Osteoblast (primary cell): ENCODE data around the gene GBP7. TPM values are rescaled to one million over a fixed set of nuclear protein-coding genes. Genes with fewer than 3 reads are reported as not detected.

ENCODE experiments used
- DNase-seq: peaks from one replicate; pipeline ENCODE4 v3.0.0; 2011; ENCODE audit warnings: low spot score, mixed read lengths; ENCODE audit not compliant: insufficient read length; ENCODE audit errors: missing footprints
- H2AFZ ChIP-seq: 2 replicates; pipeline ENCODE4 v1.6.0; 2011; ENCODE audit warnings: mild to moderate bottlenecking, low read length
- H3K27ac ChIP-seq: 2 replicates; pipeline ENCODE4 v1.5.1; 2011; ENCODE audit warnings: mild to moderate bottlenecking, low read depth, low read length, moderate library complexity
- H3K27me3 ChIP-seq: 2 replicates; pipeline ENCODE4 v1.6.0; 2012; ENCODE audit warnings: mild to moderate bottlenecking, control low read depth, inconsistent platforms, low read length, moderate library complexity; ENCODE audit not compliant: insufficient read depth
- H3K36me3 ChIP-seq: 2 replicates; pipeline ENCODE4 v1.5.1; 2011; ENCODE audit warnings: mild to moderate bottlenecking, low read length, control low read depth, moderate library complexity; ENCODE audit not compliant: insufficient read depth
- H3K4me1 ChIP-seq: 2 replicates; pipeline ENCODE4 v1.5.1; 2011; ENCODE audit warnings: mild to moderate bottlenecking, low read length, control low read depth, moderate library complexity; ENCODE audit not compliant: insufficient read depth
- H3K4me2 ChIP-seq: 2 replicates; pipeline ENCODE4 v1.6.0; 2011; ENCODE audit warnings: mild to moderate bottlenecking, low read length; ENCODE audit not compliant: insufficient read depth
- H3K4me3 ChIP-seq: fragments of 200-600 bp; sonication (generic); 3 replicates; pipeline ENCODE4 v1.5.1; 2012; ENCODE audit warnings: mild to moderate bottlenecking, low read length, inconsistent platforms; ENCODE audit not compliant: insufficient read depth
- H3K79me2 ChIP-seq: 2 replicates; pipeline ENCODE4 v1.6.0; 2012; ENCODE audit warnings: mild to moderate bottlenecking, low read length, control low read depth, inconsistent platforms; ENCODE audit not compliant: insufficient read depth
- H3K9me3 ChIP-seq: 2 replicates; pipeline ENCODE4 v1.5.1; 2011; ENCODE audit warnings: low read depth, low read length, control low read depth
- H4K20me1 ChIP-seq: 2 replicates; pipeline ENCODE4 v1.6.0; 2012; ENCODE audit warnings: mild to moderate bottlenecking, low read length, control low read depth; ENCODE audit not compliant: insufficient read depth
- total RNA-seq: library from RNA; depleted of rRNA; stranded (reverse); fragments of >200 nt; gene quantifications from 2 replicates; pipeline ENCODE4 v1.2.3, GENCODE V29; 2012
- TF ChIP-seq, protein P1 (sequence below): IDR thresholded peaks from 2 replicates; pipeline ENCODE4 v1.5.1; 2011; ENCODE audit warnings: mild to moderate bottlenecking, low read depth, low read length, moderate library complexity; ENCODE audit errors: extremely low read depth

The GBP7 gene
- total RNA-seq, 1 donor = not detected

DNA sequence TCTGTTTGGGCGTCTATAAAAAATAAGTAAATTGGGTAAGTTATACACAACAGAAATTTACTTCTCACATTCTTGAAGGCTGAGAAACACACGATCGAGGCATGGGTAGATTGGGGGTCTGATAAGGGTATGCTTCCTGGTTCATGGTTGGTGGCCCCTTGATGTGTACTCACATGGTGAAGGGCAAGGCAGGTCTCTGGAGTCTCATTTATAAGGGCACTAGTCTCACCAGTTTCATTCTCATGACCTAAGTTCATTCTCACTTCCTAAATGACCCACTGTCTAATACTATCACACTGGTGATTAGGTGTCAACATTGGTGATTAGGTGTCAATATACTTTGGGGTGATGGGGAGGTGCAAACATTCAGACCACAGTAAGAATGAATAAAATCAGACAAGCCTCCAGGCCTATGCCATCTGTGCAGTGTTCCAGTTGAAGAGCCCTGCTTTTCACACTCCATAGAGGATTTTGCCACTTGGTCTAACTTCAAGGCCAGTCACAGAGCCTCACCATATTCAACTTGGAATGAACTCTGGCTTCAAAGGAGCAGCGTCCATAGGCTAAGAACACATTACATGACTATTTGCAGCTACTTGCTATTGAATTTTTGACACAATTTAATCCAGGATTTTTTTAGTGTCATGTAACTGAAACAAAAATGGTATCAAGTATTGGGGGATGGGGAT is 25.4 kb upstream of the GBP7 start:
- H3K36me3 ChIP-seq = no peaks in the 10 kb centered on the region
- H3K4me3 ChIP-seq = no peak overlapping the region
- no peaks in the 10 kb centered on the region for H3K9me3 ChIP-seq
- no peak for DNase-seq
- TF ChIP-seq, protein P1, sequence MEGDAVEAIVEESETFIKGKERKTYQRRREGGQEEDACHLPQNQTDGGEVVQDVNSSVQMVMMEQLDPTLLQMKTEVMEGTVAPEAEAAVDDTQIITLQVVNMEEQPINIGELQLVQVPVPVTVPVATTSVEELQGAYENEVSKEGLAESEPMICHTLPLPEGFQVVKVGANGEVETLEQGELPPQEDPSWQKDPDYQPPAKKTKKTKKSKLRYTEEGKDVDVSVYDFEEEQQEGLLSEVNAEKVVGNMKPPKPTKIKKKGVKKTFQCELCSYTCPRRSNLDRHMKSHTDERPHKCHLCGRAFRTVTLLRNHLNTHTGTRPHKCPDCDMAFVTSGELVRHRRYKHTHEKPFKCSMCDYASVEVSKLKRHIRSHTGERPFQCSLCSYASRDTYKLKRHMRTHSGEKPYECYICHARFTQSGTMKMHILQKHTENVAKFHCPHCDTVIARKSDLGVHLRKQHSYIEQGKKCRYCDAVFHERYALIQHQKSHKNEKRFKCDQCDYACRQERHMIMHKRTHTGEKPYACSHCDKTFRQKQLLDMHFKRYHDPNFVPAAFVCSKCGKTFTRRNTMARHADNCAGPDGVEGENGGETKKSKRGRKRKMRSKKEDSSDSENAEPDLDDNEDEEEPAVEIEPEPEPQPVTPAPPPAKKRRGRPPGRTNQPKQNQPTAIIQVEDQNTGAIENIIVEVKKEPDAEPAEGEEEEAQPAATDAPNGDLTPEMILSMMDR = no peak
- H3K27ac ChIP-seq = no peak overlapping the region
- no peak overlapping the region for H2AFZ ChIP-seq
- no peaks in the 10 kb centered on the region for H3K27me3 ChIP-seq
- no peak overlapping the region for H3K4me2 ChIP-seq
- H3K79me2 ChIP-seq = no peaks in the 10 kb centered on the region
- no peaks in the 10 kb centered on the region for H4K20me1 ChIP-seq
- H3K4me1 ChIP-seq = peaks cover 5% of the 10 kb centered on the region

DNA sequence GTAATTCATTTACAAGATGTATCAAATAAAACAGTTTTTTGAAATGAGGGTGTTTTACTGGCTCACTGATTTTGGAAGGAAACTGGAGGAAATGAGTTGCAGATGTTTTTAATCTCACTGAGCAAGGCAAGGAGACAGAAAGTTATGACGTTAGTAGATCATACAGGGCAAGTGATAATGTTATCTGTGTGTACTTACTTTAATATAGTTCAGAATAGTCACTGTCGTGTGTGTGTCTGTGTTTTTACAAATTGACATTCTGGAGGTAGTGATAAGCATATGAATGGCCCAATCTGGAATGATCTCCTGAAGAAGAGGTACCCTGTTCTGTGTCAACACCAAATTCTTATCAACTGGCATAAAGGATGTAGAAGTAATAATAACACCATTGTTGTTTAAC is 24.9 kb upstream of the GBP7 start:
- H3K79me2 ChIP-seq = no peaks in the 10 kb centered on the region
- TF ChIP-seq, protein P1 = no peak
- no peaks in the 10 kb centered on the region for H3K36me3 ChIP-seq
- no peak for DNase-seq
- H3K4me2 ChIP-seq = no peak overlapping the region
- H4K20me1 ChIP-seq = no peaks in the 10 kb centered on the region
- H3K9me3 ChIP-seq = no peaks in the 10 kb centered on the region
- H2AFZ ChIP-seq = no peak overlapping the region
- H3K27ac ChIP-seq = no peak overlapping the region
- H3K4me3 ChIP-seq = no peak overlapping the region
- peaks cover 5% of the 10 kb centered on the region for H3K4me1 ChIP-seq
- H3K27me3 ChIP-seq = no peaks in the 10 kb centered on the region

DNA sequence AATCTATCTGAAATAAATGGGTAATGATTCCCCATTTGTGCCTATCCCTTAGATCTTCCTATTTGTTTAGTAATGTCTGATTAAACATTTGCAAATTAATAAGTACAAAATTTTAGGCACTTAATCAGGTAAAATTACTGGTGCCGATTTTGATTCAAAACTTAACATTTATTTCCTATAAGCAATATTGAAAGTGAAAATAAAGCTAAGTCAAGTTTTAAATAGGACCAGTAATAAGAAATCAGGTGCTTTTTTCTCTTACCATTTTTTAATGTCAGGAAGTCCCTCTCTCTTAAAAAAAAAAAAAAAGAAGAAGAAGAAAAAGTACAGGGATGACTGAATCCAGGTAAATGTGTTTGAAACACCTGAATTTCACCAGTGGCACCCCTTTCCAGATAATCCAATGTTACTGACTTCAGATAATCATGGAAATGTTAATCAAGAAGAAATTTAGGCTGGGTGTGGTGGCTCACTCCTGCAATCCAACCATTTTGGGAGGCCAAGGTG is 23.8 kb upstream of the GBP7 start:
- no peaks in the 10 kb centered on the region for H3K36me3 ChIP-seq
- DNase-seq = peak; percentile 1
- H2AFZ ChIP-seq = no peak overlapping the region
- H3K4me1 ChIP-seq = peaks cover 5% of the 10 kb centered on the region
- no peak overlapping the region for H3K27ac ChIP-seq
- peak overlapping the region; percentile 86 for H3K4me2 ChIP-seq
- no peaks in the 10 kb centered on the region for H3K9me3 ChIP-seq
- H3K27me3 ChIP-seq = no peaks in the 10 kb centered on the region
- H4K20me1 ChIP-seq = no peaks in the 10 kb centered on the region
- H3K4me3 ChIP-seq = no peak overlapping the region
- TF ChIP-seq, protein P1 = no peak
- H3K79me2 ChIP-seq = no peaks in the 10 kb centered on the region

DNA sequence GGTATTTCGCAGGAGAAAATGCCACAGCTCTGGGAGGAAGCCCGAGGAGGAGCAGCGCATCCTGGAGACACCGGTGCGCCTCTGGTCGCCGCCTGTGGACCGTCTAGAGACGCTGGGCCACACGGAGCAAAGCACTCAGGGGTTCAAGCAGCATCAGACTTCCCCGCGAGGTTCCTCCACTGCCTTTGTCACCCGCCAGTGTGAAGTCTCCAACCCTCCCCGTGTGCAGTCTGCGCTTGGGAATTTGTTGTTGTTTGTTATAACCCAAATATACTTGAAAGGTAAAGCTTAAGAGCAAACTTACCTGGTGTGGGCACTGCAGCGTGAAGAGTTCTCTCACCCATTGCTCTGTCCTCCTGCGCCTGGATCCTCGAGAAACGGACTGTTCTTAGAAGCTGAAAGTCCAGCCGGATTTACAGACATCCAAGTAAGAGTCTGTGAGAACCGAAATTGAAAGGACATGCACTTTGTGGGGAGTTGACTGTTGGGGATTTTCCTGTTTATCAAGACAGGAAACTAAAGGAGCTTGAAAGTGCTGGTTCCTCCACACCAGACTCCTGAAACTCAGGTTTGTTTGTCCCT is 22.8 kb upstream of the GBP7 start, which contains the start of gene GBP4:
GBP4 (minus strand) TSS at position 452 of the 582 bp plus-strand sequence; CDS start at position 344, 108 bp downstream.
- Histone ChIP-seq H3K4me2 (peak within 1 kb of the TSS; percentile 86), H3K9me3 (no peaks in the 10 kb centered on the region), H3K27ac (no peak within 1 kb of the TSS), H3K36me3 (no peaks in the 10 kb centered on the region), H3K4me3 (peak within 1 kb of the TSS; percentile 67), H2AFZ (peak within 1 kb of the TSS; percentile 79), H3K4me1 (peaks cover 5% of the 10 kb centered on the region), H4K20me1 (no peaks in the 10 kb centered on the region), H3K27me3 (no peaks in the 10 kb centered on the region), H3K79me2 (no peaks in the 10 kb centered on the region)
- DNase-seq = peak; percentile 64
- TF ChIP-seq, protein P1 = no peak
